ENCODE results near the gene GPHA2.
A peak's percentile ranks its signal among the peaks of the same experiment; 100 is the strongest.

DNA sequence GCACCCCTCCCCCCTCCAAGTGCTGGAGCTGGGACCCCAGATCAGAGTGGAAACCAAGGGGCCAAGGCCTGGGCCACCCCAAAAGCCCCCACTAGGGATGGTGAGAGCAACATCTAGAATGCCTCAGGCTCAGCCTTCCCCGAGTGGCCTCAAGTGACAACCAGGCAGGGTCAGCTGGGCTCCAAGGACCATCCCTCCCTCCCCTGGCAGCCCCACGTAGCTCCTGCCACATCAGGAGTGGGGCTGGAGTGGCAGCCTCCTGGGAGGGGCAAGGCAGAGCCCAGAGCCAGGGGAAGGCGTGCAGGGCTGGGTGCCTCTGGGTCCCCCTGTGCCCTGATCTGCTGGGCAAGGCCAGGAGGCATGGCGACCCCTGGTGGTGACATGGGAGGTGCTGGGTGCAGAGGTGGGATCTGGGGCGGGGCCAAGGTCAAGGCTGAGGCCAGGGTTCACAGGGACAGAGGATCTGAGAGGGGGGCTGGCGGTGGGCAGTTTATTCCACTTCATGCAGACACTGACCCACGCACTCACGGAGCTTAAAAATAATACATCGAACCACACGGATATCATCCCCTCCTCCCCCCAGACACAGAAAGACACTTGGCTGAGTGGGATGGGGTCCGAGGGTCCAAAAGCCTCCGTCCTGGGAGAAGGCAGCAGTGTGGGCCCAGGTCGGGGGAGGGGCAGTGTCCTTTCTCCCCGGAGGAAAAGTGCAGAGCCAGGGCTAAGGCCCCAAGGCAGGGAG, 41.5 kb downstream of the GPHA2 start:
- TF ChIP-seq, protein P1, sequence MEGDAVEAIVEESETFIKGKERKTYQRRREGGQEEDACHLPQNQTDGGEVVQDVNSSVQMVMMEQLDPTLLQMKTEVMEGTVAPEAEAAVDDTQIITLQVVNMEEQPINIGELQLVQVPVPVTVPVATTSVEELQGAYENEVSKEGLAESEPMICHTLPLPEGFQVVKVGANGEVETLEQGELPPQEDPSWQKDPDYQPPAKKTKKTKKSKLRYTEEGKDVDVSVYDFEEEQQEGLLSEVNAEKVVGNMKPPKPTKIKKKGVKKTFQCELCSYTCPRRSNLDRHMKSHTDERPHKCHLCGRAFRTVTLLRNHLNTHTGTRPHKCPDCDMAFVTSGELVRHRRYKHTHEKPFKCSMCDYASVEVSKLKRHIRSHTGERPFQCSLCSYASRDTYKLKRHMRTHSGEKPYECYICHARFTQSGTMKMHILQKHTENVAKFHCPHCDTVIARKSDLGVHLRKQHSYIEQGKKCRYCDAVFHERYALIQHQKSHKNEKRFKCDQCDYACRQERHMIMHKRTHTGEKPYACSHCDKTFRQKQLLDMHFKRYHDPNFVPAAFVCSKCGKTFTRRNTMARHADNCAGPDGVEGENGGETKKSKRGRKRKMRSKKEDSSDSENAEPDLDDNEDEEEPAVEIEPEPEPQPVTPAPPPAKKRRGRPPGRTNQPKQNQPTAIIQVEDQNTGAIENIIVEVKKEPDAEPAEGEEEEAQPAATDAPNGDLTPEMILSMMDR (IDR thresholded peaks at IDR 0.05; ENCODE audit: low read depth, low read length) = peak; percentile 98
- TF ChIP-seq EZH2phosphoT487 (IDR thresholded peaks at IDR 0.05; ENCODE audit: low read depth) = no peak
